ENCODE measurements around the gene CALHM4. TPM values are rescaled to one million over a fixed set of nuclear protein-coding genes. Genes with fewer than 3 reads are reported as not detected.

Gene CALHM4
- total RNA-seq, 2 experiments from 2014 or later: not detected

DNA sequence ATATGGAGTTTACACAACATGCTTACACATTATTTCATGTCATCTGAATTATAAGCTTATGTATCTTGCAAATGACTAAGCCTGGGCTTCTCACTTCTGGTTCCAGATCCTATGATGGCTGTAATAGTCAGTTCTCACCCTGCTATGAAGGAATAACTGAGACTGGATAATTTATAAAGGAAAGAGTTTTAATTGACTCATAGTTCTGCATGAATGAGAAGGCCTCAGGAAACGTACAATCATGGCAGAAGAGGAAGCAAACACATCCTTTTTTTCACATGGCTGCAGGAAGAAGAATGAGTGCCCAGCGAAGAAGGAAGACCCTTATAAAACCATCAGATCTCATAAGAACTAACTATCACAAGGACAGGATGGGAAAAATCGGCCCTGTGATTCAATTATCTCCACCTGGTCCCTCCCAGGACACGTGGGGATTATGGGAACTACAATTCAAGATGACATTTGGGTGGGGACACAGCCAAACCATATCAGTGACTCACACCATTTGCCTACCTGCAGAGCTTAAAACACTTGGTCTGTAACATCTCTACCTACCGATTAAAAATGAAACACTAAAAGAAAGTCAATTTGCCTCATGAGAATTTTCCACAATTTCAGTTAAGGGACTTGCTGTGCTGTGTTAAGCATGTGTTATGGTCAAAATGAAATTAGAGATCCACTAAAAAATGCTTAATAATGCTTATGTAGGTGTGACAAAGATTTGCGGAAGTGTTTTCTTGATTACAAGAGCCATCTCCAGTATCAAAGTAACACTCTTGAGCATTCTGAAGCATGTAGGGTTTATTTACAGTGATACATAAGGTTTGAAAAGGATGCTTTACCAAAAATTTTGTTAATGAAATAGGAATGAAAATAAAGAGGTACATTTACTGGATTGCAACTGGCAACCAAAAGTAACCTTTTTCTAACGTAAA, 15.5 kb downstream of the CALHM4 start:
- Histone ChIP-seq H3K79me2 (ENCODE audit: insufficient read depth, low read depth, low read length) (peaks cover 41% of the 10 kb centered on the region), H3K4me1 (ENCODE audit: insufficient read depth, low read length, poor library complexity, severe bottlenecking) (peaks cover 34% of the 10 kb centered on the region), H4K20me1 (ENCODE audit: insufficient read depth, low read length) (peaks cover 16% of the 10 kb centered on the region; the same call in 1 of the 2 replicates), H3K27ac (ENCODE audit: low read depth, low read length, poor library complexity, severe bottlenecking) (no peak overlapping the region), H3K4me3 (ENCODE audit: low read depth, low read length, poor library complexity, severe bottlenecking) (no peak overlapping the region), H3K4me2 (ENCODE audit: low read length) (peak overlapping the region; percentile 75), H2AFZ (ENCODE audit: low read length) (peak overlapping the region; percentile 12; the same call in 1 of the 2 replicates), H3K9me2 (ENCODE audit: insufficient read depth, low read length) (no peaks in the 10 kb centered on the region), H3K9me3 (ENCODE audit: low read length) (no peaks in the 10 kb centered on the region), H3K36me3 (ENCODE audit: insufficient read depth, low read length) (peaks cover 7% of the 10 kb centered on the region)
- intact Hi-C loops (cut with micrococcal nuclease; ENCODE audit: unreplicated experiment): no loop called here
- no TSS peak for BruUV-seq (replicated peaks)
- ChIA-PET CTCF (ENCODE audit: unreplicated experiment) (interaction anchor here (0.5 to 1.4 kb wide), 2 partner anchors 290 to 301 kb away, joined by 3 to 4 read pairs; partner anchors contain the start of gene TSPYL1), POLR2A (interaction anchor here (0.6 to 2.2 kb wide), 10 partner anchors 8 to 314 kb away, joined by 3 to 16 read pairs (median 3); partner anchors contain the start of genes TRAPPC3L and TSPYL1)
- DNase-seq (ENCODE audit: low spot score): no peak
- TF ChIP-seq, protein P1, sequence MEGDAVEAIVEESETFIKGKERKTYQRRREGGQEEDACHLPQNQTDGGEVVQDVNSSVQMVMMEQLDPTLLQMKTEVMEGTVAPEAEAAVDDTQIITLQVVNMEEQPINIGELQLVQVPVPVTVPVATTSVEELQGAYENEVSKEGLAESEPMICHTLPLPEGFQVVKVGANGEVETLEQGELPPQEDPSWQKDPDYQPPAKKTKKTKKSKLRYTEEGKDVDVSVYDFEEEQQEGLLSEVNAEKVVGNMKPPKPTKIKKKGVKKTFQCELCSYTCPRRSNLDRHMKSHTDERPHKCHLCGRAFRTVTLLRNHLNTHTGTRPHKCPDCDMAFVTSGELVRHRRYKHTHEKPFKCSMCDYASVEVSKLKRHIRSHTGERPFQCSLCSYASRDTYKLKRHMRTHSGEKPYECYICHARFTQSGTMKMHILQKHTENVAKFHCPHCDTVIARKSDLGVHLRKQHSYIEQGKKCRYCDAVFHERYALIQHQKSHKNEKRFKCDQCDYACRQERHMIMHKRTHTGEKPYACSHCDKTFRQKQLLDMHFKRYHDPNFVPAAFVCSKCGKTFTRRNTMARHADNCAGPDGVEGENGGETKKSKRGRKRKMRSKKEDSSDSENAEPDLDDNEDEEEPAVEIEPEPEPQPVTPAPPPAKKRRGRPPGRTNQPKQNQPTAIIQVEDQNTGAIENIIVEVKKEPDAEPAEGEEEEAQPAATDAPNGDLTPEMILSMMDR (conservative IDR thresholded peaks at IDR 0.05; ENCODE audit: low read length): no peak
- TF ChIP-seq EZH2phosphoT487 (IDR thresholded peaks at IDR 0.05; ENCODE audit: borderline replicate concordance, low read depth, low read length): no peak

DNA sequence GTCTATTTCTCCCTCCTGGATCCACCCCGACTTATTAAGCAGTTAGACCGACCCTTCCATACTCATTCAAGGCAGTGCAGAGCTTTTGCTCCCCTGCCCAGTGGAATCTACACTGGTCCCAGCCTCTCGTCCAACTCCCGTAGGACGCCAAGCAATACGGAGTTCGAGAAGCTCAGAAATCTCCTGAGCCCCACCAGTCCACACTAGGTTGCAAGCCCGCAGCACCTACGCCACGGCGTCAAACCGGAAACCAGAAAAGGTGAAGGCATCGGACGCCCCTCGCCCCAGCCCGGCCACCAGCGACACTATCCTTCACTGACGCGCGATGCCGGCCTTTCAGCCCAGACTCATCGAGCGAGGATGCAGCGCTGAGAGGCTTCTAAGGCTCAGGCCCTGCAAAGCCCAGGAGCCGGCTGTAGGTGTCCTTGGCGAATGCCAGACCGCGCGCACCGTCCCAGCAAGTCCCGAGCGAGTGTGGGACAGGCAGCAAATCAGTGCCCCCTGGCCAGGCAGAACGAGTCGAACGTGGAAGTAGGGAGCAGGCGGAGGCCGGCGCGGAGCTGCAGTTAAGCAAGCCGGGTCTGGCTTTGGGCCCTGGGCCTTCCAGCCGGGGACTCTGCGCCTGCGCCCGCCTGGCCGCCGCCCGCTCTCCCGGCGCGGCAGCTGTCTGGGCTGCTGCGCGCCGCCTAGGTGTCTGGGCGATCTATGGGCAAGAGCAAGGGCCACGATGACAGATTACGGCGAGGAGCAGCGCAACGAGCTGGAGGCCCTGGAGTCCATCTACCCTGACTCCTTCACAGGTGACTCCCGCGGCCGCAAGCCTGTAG, 17.5 kb downstream of the CALHM4 start, which contains the start of gene RWDD1:
TSS of gene RWDD1 (plus strand) at position 649 of the 827 bp plus-strand sequence. CDS start at position 728, 79 bp downstream.
- peaks cover 60% of the 10 kb centered on the region for H3K79me2 ChIP-seq (ENCODE audit: insufficient read depth, low read depth, low read length)
- CTCF ChIA-PET (ENCODE audit: unreplicated experiment): interaction anchor here (0.6 to 1.4 kb wide), 5 partner anchors 10 to 354 kb away, joined by 3 to 8 read pairs (median 4); no protein-coding TSS in a partner anchor

More for the DNA sequence above, 17.5 kb downstream of the CALHM4 start, which contains the start of gene RWDD1:
- H2AFZ ChIP-seq (ENCODE audit: low read length): peak within 1 kb of the TSS; percentile 98
- POLR2A ChIA-PET: interaction anchor here (0.5 to 2.2 kb wide), 26 partner anchors 9 to 484 kb away, joined by 3 to 16 read pairs (median 4); partner anchors contain the start of genes KPNA5, TSPYL1 and ZUP1
- H3K36me3 ChIP-seq (ENCODE audit: insufficient read depth, low read length): peaks cover 25% of the 10 kb centered on the region
- BruUV-seq (replicated peaks): no TSS peak
- TF ChIP-seq EZH2phosphoT487 (IDR thresholded peaks at IDR 0.05; ENCODE audit: borderline replicate concordance, low read depth, low read length): no peak
- TF ChIP-seq, protein P1 (conservative IDR thresholded peaks at IDR 0.05; ENCODE audit: low read length): no peak; the same call in 1 of the 2 replicates
- peak within 1 kb of the TSS; percentile 81 for H3K27ac ChIP-seq (ENCODE audit: low read depth, low read length, poor library complexity, severe bottlenecking)
- intact Hi-C loops (cut with micrococcal nuclease; ENCODE audit: unreplicated experiment): loop anchor here (1.0 to 10.0 kb wide), 8 partner anchors 76 to 1106 kb away; partner anchors contain the start of genes KPNA5, NT5DC1, NUS1 and ZUP1
- H3K4me2 ChIP-seq (ENCODE audit: low read length): peak within 1 kb of the TSS; percentile 97
- peak within 1 kb of the TSS; percentile 91 for H3K4me3 ChIP-seq (ENCODE audit: low read depth, low read length, poor library complexity, severe bottlenecking)
- H3K4me1 ChIP-seq (ENCODE audit: insufficient read depth, low read length, poor library complexity, severe bottlenecking): peaks cover 36% of the 10 kb centered on the region
- H3K9me3 ChIP-seq (ENCODE audit: low read length): no peaks in the 10 kb centered on the region
- no peaks in the 10 kb centered on the region for H3K9me2 ChIP-seq (ENCODE audit: insufficient read depth, low read length)
- H4K20me1 ChIP-seq (ENCODE audit: insufficient read depth, low read length): peaks cover 16% of the 10 kb centered on the region; the same call in 1 of the 2 replicates
- peak; percentile 99 for DNase-seq (ENCODE audit: low spot score)
